Large intestine (tissue), 3 donors: ENCODE results near the gene CFAP46. TPM values are rescaled to one million over a fixed set of nuclear protein-coding genes. Genes with fewer than 3 reads are reported as not detected.

Experiments
- DNase-seq, 2 donors: peaks; one replicate each; pipeline versions ENCODE4 v3.0.0 to v3.0.0-alpha.2; 2013
- H3K27ac ChIP-seq: one replicate; pipeline ENCODE4 v1.5.1; 2013; ENCODE audit warnings: low read length
- H3K27me3 ChIP-seq: 2 replicates; pipeline ENCODE4 v1.6.1; 2013; ENCODE audit warnings: low read length; ENCODE audit not compliant: control insufficient read depth, insufficient read depth
- H3K36me3 ChIP-seq: 2 replicates; pipeline ENCODE4 v1.6.1; 2013; ENCODE audit warnings: low read length; ENCODE audit not compliant: control insufficient read depth, insufficient read depth
- H3K4me1 ChIP-seq: one replicate; pipeline ENCODE4 v1.6.1; 2013; ENCODE audit warnings: low read length; ENCODE audit not compliant: control insufficient read depth, insufficient read depth
- H3K4me3 ChIP-seq: one replicate; pipeline ENCODE4 v1.5.1; 2013; ENCODE audit warnings: low read length
- H3K9me3 ChIP-seq: one replicate; pipeline ENCODE4 v1.6.1; 2013; ENCODE audit warnings: mild to moderate bottlenecking, low read depth, low read length, moderate library complexity; ENCODE audit not compliant: control insufficient read depth
- WGBS: methylation state at CpG from one replicate; pipeline ENCODE4 v1.1.5; 2013; ENCODE audit warnings: low lambda C conversion rate; ENCODE audit not compliant: insufficient coverage; 5-methylcytosine and 5-hydroxymethylcytosine counted together
- polyA plus RNA-seq: library from polyadenylated mRNA; unstranded; fragments of 120-200 nt; gene quantifications from one replicate; pipeline ENCODE4 v1.2.1, GENCODE V29; 2013

The CFAP46 gene
- polyA plus RNA-seq, 1 donor: 0.75 TPM

GRCh38 chr10:132918617-132919373 lies 23.6 kb downstream of the CFAP46 start:
- no peak for DNase-seq
- WGBS: no CpG with 5 or more reads among the region's 34 CpGs
- H3K27ac ChIP-seq: no peak overlapping the region
- no peaks in the 10 kb centered on the region for H3K4me1 ChIP-seq
- H3K27me3 ChIP-seq: no peaks in the 10 kb centered on the region
- H3K9me3 ChIP-seq: no peaks in the 10 kb centered on the region
- H3K36me3 ChIP-seq: no peaks in the 10 kb centered on the region
- H3K4me3 ChIP-seq: no peak overlapping the region

GRCh38 chr10:132918264-132918616 lies 24.1 kb downstream of the CFAP46 start:
- H3K27ac ChIP-seq: no peak overlapping the region
- H3K4me1 ChIP-seq: no peaks in the 10 kb centered on the region
- no peak for DNase-seq
- no peak overlapping the region for H3K4me3 ChIP-seq
- H3K9me3 ChIP-seq: no peaks in the 10 kb centered on the region
- no peaks in the 10 kb centered on the region for H3K36me3 ChIP-seq
- WGBS: no CpG with 5 or more reads among the region's 19 CpGs
- H3K27me3 ChIP-seq: peaks cover 3% of the 10 kb centered on the region

GRCh38 chr10:132916956-132917666 lies 25.3 kb downstream of the CFAP46 start:
- Histone ChIP-seq H3K9me3 (no peaks in the 10 kb centered on the region), H3K4me3 (no peak overlapping the region), H3K27me3 (peaks cover 3% of the 10 kb centered on the region), H3K27ac (no peak overlapping the region), H3K36me3 (no peaks in the 10 kb centered on the region), H3K4me1 (no peaks in the 10 kb centered on the region)
- no peak for DNase-seq
- 96% methylated on average over 4 of the region's 31 CpGs for WGBS

- no peaks in the 10 kb centered on the region for H3K4me1 ChIP-seq
- DNase-seq: no peak
- no peak overlapping the region for H3K27ac ChIP-seq
- peaks cover 3% of the 10 kb centered on the region for H3K27me3 ChIP-seq
- WGBS: no CpG with 5 or more reads among the region's 19 CpGs
- no peaks in the 10 kb centered on the region for H3K36me3 ChIP-seq
- H3K9me3 ChIP-seq: no peaks in the 10 kb centered on the region
- no peak overlapping the region for H3K4me3 ChIP-seq
Measured at GRCh38 chr10:132916421-132916841, 25.9 kb downstream of the CFAP46 start.

- Histone ChIP-seq H3K36me3 (no peaks in the 10 kb centered on the region), H3K4me3 (no peak overlapping the region), H3K4me1 (no peaks in the 10 kb centered on the region), H3K27ac (no peak overlapping the region), H3K9me3 (no peaks in the 10 kb centered on the region), H3K27me3 (peaks cover 3% of the 10 kb centered on the region)
- no peak for DNase-seq
- no CpG with 5 or more reads among the region's 30 CpGs for WGBS
Measured at GRCh38 chr10:132915411-132915810, 27.0 kb downstream of the CFAP46 start.

- H3K36me3 ChIP-seq: no peaks in the 10 kb centered on the region
- H3K9me3 ChIP-seq: no peaks in the 10 kb centered on the region
- no peaks in the 10 kb centered on the region for H3K4me1 ChIP-seq
- WGBS: no CpG with 5 or more reads among the region's 17 CpGs
- no peak overlapping the region for H3K4me3 ChIP-seq
- no peak for DNase-seq
- no peak overlapping the region for H3K27ac ChIP-seq
- H3K27me3 ChIP-seq: peaks cover 3% of the 10 kb centered on the region
Measured at GRCh38 chr10:132914732-132915131, 27.6 kb downstream of the CFAP46 start.

- Histone ChIP-seq H3K9me3 (no peaks in the 10 kb centered on the region), H3K4me1 (no peaks in the 10 kb centered on the region), H3K36me3 (no peaks in the 10 kb centered on the region), H3K27me3 (peaks cover 3% of the 10 kb centered on the region), H3K27ac (no peak overlapping the region), H3K4me3 (no peak overlapping the region)
- WGBS: no CpG with 5 or more reads among the region's 26 CpGs
- no peak for DNase-seq
Measured at GRCh38 chr10:132913559-132914115, 28.7 kb downstream of the CFAP46 start.

GRCh38 chr10:132912713-132913558 lies 29.4 kb downstream of the CFAP46 start:
- peaks cover 3% of the 10 kb centered on the region for H3K9me3 ChIP-seq
- H3K36me3 ChIP-seq: no peaks in the 10 kb centered on the region
- WGBS: no CpG with 5 or more reads among the region's 46 CpGs
- H3K4me1 ChIP-seq: no peaks in the 10 kb centered on the region
- H3K27me3 ChIP-seq: peaks cover 3% of the 10 kb centered on the region
- peak in 1 of 2 donors; percentile 59 for DNase-seq
- H3K27ac ChIP-seq: no peak overlapping the region
- no peak overlapping the region for H3K4me3 ChIP-seq

- no peak overlapping the region for H3K27ac ChIP-seq
- H3K9me3 ChIP-seq: peaks cover 4% of the 10 kb centered on the region
- H3K4me1 ChIP-seq: no peaks in the 10 kb centered on the region
- H3K36me3 ChIP-seq: no peaks in the 10 kb centered on the region
- H3K4me3 ChIP-seq: no peak overlapping the region
- DNase-seq: no peak
- 79% methylated on average over 1 of the region's 7 CpGs for WGBS
- H3K27me3 ChIP-seq: peaks cover 3% of the 10 kb centered on the region
Measured at GRCh38 chr10:132912225-132912712, 30.1 kb downstream of the CFAP46 start.

GRCh38 chr10:132911786-132912097 lies 30.6 kb downstream of the CFAP46 start:
- no peak overlapping the region for H3K27ac ChIP-seq
- WGBS: 100% methylated on average over 1 of the region's 9 CpGs
- H3K4me1 ChIP-seq: no peaks in the 10 kb centered on the region
- no peak for DNase-seq
- peaks cover 3% of the 10 kb centered on the region for H3K27me3 ChIP-seq
- H3K9me3 ChIP-seq: peaks cover 4% of the 10 kb centered on the region
- no peaks in the 10 kb centered on the region for H3K36me3 ChIP-seq
- H3K4me3 ChIP-seq: no peak overlapping the region
